B cell (primary cell): Measurements from ENCODE around the gene LENEP.

Experiments used
- EZH2 ChIP-seq: IDR thresholded peaks from 2 replicates; pipeline ENCODE4 v1.6.1; 2012; ENCODE audit warnings: borderline replicate concordance, low read depth, mild to moderate bottlenecking, moderate library complexity, low read length; ENCODE audit not compliant: insufficient read depth, poor library complexity, severe bottlenecking
- TF ChIP-seq, protein P1 (sequence below): fragments of 200-600 bp; IDR thresholded peaks from one replicate; pipeline ENCODE4 v1.8.0; 2022; ENCODE audit warnings: antibody characterized with exemption, mild to moderate bottlenecking

DNA sequence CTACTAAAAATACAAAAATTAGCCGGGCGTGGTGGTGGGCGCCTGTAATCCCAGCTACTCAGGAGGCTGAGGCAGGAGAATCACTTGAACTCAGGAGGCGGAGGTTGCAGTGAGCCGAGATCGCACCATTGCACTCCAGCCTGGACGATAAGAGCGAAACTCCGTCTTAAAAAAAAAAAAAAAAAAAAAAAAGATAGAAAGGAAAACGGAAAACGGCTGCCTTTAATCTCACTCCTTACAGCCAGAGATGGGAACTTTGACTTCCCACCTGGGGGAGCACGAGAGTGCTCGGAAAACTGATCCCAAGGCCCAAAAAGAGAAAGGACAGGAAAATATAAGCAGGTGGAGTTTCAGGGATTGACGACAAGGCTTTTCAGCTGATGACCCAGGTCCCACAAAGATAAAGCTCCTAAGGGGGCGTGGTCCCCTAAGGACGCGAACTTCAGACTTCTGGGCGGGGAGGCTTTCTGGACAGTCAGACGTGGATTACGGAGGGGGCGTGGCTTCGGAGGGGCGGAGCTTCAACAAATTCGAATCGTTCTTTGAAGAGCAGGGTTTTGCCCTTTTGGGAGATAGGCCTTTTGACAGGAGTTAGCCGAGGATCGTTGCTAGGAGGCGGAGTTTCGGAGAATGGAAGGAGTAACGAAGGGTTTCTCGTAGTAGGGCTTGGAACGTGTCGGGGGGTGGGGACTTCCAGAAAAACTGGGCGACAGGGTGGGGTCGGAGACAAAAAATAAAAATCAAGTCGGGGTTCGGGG, 19.9 kb upstream of the LENEP start:
- TF ChIP-seq, protein P1, sequence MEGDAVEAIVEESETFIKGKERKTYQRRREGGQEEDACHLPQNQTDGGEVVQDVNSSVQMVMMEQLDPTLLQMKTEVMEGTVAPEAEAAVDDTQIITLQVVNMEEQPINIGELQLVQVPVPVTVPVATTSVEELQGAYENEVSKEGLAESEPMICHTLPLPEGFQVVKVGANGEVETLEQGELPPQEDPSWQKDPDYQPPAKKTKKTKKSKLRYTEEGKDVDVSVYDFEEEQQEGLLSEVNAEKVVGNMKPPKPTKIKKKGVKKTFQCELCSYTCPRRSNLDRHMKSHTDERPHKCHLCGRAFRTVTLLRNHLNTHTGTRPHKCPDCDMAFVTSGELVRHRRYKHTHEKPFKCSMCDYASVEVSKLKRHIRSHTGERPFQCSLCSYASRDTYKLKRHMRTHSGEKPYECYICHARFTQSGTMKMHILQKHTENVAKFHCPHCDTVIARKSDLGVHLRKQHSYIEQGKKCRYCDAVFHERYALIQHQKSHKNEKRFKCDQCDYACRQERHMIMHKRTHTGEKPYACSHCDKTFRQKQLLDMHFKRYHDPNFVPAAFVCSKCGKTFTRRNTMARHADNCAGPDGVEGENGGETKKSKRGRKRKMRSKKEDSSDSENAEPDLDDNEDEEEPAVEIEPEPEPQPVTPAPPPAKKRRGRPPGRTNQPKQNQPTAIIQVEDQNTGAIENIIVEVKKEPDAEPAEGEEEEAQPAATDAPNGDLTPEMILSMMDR = no peak
- TF ChIP-seq EZH2 = no peak
